Prostate gland (tissue), 2 donors: ENCODE measurements around the gene WNT3. TPM values are rescaled to one million over a fixed set of nuclear protein-coding genes. Genes with fewer than 3 reads are reported as not detected.

Source experiments
- DNase-seq: peaks from one replicate; pipeline ENCODE4 v3.0.0-alpha.2; 2019; ENCODE audit warnings: low spot score
- H3K27ac ChIP-seq, 2 donors: fragments of 200-600 bp; sonication (generic); 2 replicates each; pipeline ENCODE4 v1.5.1; 2017 to 2019
- H3K27me3 ChIP-seq: fragments of 200-600 bp; sonication (generic); replicated peaks from 2 replicates; pipeline ENCODE4 v1.5.1; 2019; ENCODE audit not compliant: insufficient read depth
- H3K36me3 ChIP-seq, 2 donors: fragments of 200-600 bp; sonication (generic); 1 replicate in 1 of 2; 2 replicates in 1 of 2; pipeline versions ENCODE4 v1.5.1 to v1.8.1; 2017 to 2019
- H3K4me1 ChIP-seq: fragments of 200-600 bp; sonication (generic); replicated peaks from 2 replicates; pipeline ENCODE4 v1.5.1; 2019
- H3K4me3 ChIP-seq, 2 donors: fragments of 200-600 bp; sonication (generic); 2 replicates each; pipeline ENCODE4 v1.5.1; 2017 to 2019
- H3K9me3 ChIP-seq: fragments of 200-600 bp; sonication (generic); 2 replicates; pipeline ENCODE4 v1.5.1; 2017
- POLR2A ChIP-seq: fragments of 450-650 bp; IDR thresholded peaks from one replicate; pipeline ENCODE4 v1.6.1; 2016; ENCODE audit warnings: antibody characterized with exemption, mild to moderate bottlenecking
- POLR2AphosphoS5 ChIP-seq: sonication (generic); formaldehyde crosslinking; IDR thresholded peaks from one replicate; pipeline ENCODE4 v1.6.1; 2017; ENCODE audit warnings: antibody characterized with exemption
- WGBS: methylation state at CpG from one replicate; pipeline ENCODE4 v1.1.5; 2018; 5-methylcytosine and 5-hydroxymethylcytosine counted together
- intact Hi-C: fragments of 100-400 bp; cut with DNase I; formaldehyde crosslinking; loops from one replicate; pipeline ENCODE4 v1.14.2; 2022
- total RNA-seq, 2 donors: library from RNA; depleted of rRNA; stranded (reverse); fragments of >200 nt; gene quantifications; one replicate each; pipeline ENCODE4 v1.1.0, GENCODE V29; 2016
- TF ChIP-seq, protein P1 (sequence below), 4 experiments: fragments of 200-600 bp in 2 of 4; fragments of 450-650 bp in 2 of 4; sonication (generic) in 2 of 4; IDR thresholded peaks; 1 replicate in 3 of 4; 2 replicates in 1 of 4; pipeline ENCODE4 v1.5.1; 2016 to 2019; ENCODE audit warnings: antibody characterized with exemption in 4 of 4, mild to moderate bottlenecking in 2 of 4, moderate library complexity in 2 of 4

Gene WNT3
- total RNA-seq, 2 donors from 2014 or later, result 2.0 to 7.7 TPM

DNA sequence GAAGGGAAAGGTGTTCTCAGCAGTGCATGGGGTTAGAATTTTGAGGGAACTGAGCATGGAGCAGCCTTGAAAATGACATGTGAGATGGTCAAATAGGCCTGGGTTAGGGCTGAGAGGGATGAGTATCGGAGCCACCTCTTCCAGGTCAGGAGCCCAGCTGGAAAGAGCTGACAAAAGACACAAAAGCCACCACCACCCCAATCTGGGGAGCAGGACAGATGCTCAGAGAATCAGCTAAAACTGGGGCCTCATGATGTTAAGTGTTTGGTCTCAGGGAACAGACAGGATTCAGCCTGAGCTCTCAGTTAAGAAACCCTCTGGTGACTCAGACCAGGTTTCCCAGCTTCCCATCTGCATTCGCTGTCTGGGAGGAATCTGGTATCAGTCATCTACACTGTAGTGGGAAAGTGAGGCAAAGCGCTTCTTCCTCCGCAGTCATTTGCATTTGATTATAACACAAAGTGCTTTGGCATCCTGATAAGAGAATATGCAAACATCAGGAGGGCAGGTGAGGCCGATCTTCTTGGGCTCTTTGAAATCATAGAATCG lies 35.5 kb upstream of the WNT3 start:
- DNase-seq, result no peak
- TF ChIP-seq POLR2A (no peak), POLR2AphosphoS5 (no peak)
- TF ChIP-seq, protein P1, sequence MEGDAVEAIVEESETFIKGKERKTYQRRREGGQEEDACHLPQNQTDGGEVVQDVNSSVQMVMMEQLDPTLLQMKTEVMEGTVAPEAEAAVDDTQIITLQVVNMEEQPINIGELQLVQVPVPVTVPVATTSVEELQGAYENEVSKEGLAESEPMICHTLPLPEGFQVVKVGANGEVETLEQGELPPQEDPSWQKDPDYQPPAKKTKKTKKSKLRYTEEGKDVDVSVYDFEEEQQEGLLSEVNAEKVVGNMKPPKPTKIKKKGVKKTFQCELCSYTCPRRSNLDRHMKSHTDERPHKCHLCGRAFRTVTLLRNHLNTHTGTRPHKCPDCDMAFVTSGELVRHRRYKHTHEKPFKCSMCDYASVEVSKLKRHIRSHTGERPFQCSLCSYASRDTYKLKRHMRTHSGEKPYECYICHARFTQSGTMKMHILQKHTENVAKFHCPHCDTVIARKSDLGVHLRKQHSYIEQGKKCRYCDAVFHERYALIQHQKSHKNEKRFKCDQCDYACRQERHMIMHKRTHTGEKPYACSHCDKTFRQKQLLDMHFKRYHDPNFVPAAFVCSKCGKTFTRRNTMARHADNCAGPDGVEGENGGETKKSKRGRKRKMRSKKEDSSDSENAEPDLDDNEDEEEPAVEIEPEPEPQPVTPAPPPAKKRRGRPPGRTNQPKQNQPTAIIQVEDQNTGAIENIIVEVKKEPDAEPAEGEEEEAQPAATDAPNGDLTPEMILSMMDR (IDR thresholded peaks at IDR 0.05), result no peak
- Histone ChIP-seq H3K4me3 (no peak overlapping the region), H3K36me3 (no peaks in the 10 kb centered on the region), H3K27ac (no peak overlapping the region), H3K4me1 (peaks cover 5% of the 10 kb centered on the region), H3K9me3 (no peaks in the 10 kb centered on the region), H3K27me3 (no peaks in the 10 kb centered on the region)
- intact Hi-C loops, result no loop called here
- 87% methylated on average over 6 of the region's 6 CpGs for WGBS

DNA sequence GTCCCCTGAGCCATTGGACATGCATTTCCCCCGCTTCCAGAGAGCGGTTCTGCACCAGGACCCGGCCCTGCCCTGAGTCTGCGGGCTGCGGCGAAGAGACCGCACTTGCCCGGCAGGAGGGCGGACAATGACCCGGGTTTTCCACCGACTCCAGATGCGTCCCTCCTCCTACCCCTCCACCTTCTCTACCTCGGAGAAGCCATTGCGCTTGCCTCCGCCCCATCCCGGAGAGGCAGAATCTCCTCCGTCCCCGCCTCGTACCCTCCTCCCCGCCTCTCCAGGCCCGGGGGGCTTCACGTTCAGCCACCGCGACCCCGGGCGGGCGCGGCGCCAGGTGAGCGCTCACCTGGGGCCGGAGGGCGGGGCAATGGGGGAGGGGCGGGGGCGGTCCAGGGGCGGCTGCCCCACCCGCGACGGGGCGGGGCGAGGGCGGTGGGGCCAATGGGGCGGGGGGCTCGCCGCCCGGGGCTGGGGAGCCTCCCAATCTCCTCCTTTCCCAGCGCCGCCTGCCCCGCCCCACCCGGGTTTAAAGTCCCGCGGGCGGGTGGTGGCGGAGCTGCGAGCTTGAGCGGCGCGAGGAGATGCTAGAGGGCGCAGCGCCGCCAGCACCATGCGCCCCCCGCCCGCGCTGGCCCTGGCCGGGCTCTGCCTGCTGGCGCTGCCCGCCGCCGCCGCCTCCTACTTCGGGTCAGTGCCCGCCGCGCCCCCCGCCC lies 32.7 kb upstream of the WNT3 start, which contains the start of gene WNT9B:
TSS of gene WNT9B (plus strand) at position 555 of the 713 bp plus-strand sequence. CDS start at position 611, 56 bp downstream.
- Histone ChIP-seq H3K27ac (no peak within 1 kb of the TSS), H3K36me3 (no peaks in the 10 kb centered on the region), H3K9me3 (no peaks in the 10 kb centered on the region), H3K4me1 (peaks cover 5% of the 10 kb centered on the region), H3K27me3 (no peaks in the 10 kb centered on the region), H3K4me3 (peak within 1 kb of the TSS; percentile 19 to 38)
- WGBS, result 2% methylated on average over 54 of the region's 75 CpGs
- intact Hi-C loops, result no loop called here
- peak; percentile 30 for DNase-seq
- no peak for TF ChIP-seq POLR2A
- TF ChIP-seq, protein P1 (IDR thresholded peaks at IDR 0.05), result no peak
- no peak for TF ChIP-seq POLR2AphosphoS5

DNA sequence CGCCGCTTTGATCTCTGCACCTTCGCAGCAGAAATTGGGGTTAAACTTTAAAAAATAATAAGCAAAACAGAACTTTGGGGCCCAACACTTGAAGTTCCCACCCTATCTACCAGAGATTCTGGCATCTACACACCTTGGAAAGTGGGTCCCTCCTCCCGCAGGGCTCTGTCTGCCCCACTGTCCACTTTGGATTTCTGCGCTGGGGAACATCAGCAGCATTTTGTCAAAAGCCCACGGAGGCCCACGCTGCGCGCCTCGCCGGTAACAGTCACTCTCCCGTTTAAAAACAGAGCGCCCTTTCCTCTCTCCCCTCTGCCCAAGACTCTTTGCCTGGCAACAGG lies 32.2 kb upstream of the WNT3 start:
- no peak for TF ChIP-seq POLR2AphosphoS5
- TF ChIP-seq, protein P1 (IDR thresholded peaks at IDR 0.05), result no peak
- TF ChIP-seq POLR2A, result no peak
- H3K27me3 ChIP-seq, result no peaks in the 10 kb centered on the region
- DNase-seq, result no peak
- peaks cover 5% of the 10 kb centered on the region for H3K4me1 ChIP-seq
- no peak overlapping the region for H3K27ac ChIP-seq
- H3K4me3 ChIP-seq, result peak overlapping the region in 1 of 2 donors; percentile 38
- intact Hi-C loops, result no loop called here
- H3K9me3 ChIP-seq, result no peaks in the 10 kb centered on the region
- H3K36me3 ChIP-seq, result no peaks in the 10 kb centered on the region
- 32% methylated on average over 13 of the region's 13 CpGs for WGBS

GRCh38 chr17:46848534-46848933 lies 30.0 kb upstream of the WNT3 start:
- intact Hi-C loops, result no loop called here
- Histone ChIP-seq H3K27me3 (no peaks in the 10 kb centered on the region), H3K27ac (no peak overlapping the region), H3K4me3 (no peak overlapping the region), H3K9me3 (no peaks in the 10 kb centered on the region), H3K36me3 (no peaks in the 10 kb centered on the region), H3K4me1 (peaks cover 5% of the 10 kb centered on the region)
- no peak for TF ChIP-seq POLR2AphosphoS5
- no peak for TF ChIP-seq POLR2A
- TF ChIP-seq, protein P1 (IDR thresholded peaks at IDR 0.05), result no peak
- no peak for DNase-seq
- WGBS, result 76% methylated on average over 6 of the region's 6 CpGs
